HEK293 (cell line): ENCODE data around the gene PRAMEF10.
A peak's percentile ranks its signal among the peaks of the same experiment; 100 is the strongest.
"Not testable (repeated sequence)": the region's sequence is repeated elsewhere in the genome, so short reads cannot be mapped to it uniquely, and the experiment has no call there.

Experiments
- CTCF ChIA-PET: fragments of 350-600 bp; formaldehyde crosslinking; extraction: SDS; loops from one replicate; lab custom pipeline; 2021; ENCODE audit warnings: antibody characterized with exemption; lab: Yijun Ruan, JAX
- POLR2A ChIA-PET: fragments of 300-600 bp; formaldehyde crosslinking; extraction: SDS; loops from one replicate; lab custom pipeline; 2020; ENCODE audit warnings: antibody characterized with exemption, inconsistent platforms; lab: Yijun Ruan, JAX
- H3K27ac ChIP-seq: fragments of 200-500 bp; sonication (Bioruptor generic); 2 replicates; pipeline ENCODE4 v1.5.1; 2014; ENCODE audit warnings: low read depth, low read length, control low read depth, inconsistent platforms; ENCODE audit errors: extremely low read depth
- H3K36me3 ChIP-seq, 2 experiments: fragments of 200-500 bp in 1 of 2; sonication (Bioruptor generic) in 1 of 2; 1 replicate in 1 of 2; 2 replicates in 1 of 2; pipeline ENCODE4 v1.5.1; 2014 to 2017; ENCODE audit warnings: inconsistent platforms in 2 of 2, low read length in 2 of 2; ENCODE audit not compliant: control insufficient read depth in 2 of 2, insufficient read depth in 1 of 2
- H3K4me1 ChIP-seq: fragments of 200-500 bp; sonication (Bioruptor generic); 2 replicates; pipeline ENCODE4 v1.5.1; 2014; ENCODE audit warnings: mild to moderate bottlenecking, low read length, inconsistent platforms; ENCODE audit not compliant: control insufficient read depth, insufficient read depth
- H3K4me3 ChIP-seq: 2 replicates; pipeline ENCODE4 v1.5.1; 2011; ENCODE audit warnings: low read depth, mild to moderate bottlenecking, control low read depth, low read length, moderate library complexity
- H3K9me3 ChIP-seq: fragments of 200-500 bp; sonication (Bioruptor generic); 2 replicates; pipeline ENCODE4 v1.5.1; 2014; ENCODE audit warnings: low read depth, low read length, inconsistent platforms; ENCODE audit not compliant: control insufficient read depth, insufficient read depth
- GLIS1 ChIP-seq: fragments of 450-650 bp; formaldehyde crosslinking; IDR thresholded peaks from 2 replicates; pipeline ENCODE4 v1.5.1; 2016; ENCODE audit warnings: missing biosample characterization, missing genetic modification characterization
- GLIS2 ChIP-seq: fragments of 450-650 bp; formaldehyde crosslinking; IDR thresholded peaks from 2 replicates; pipeline ENCODE4 v1.5.1; 2016; ENCODE audit warnings: missing biosample characterization, missing genetic modification characterization
- MEIS1 ChIP-seq: sonication (generic); formaldehyde crosslinking; IDR thresholded peaks from 2 replicates; pipeline ENCODE4 v1.8.1; 2022; ENCODE audit warnings: missing genetic modification reagents, mild to moderate bottlenecking, borderline replicate concordance
- SALL2 ChIP-seq: fragments of 450-650 bp; formaldehyde crosslinking; IDR thresholded peaks from 2 replicates; pipeline ENCODE4 v1.5.0; 2017; ENCODE audit warnings: missing biosample characterization, mild to moderate bottlenecking, missing genetic modification characterization, borderline replicate concordance
- ZNF19 ChIP-seq: fragments of 450-650 bp; formaldehyde crosslinking; IDR thresholded peaks from 2 replicates; pipeline ENCODE4; 2016; ENCODE audit warnings: missing biosample characterization, missing genetic modification characterization, low read depth
- ZNF239 ChIP-seq: fragments of 450-650 bp; formaldehyde crosslinking; IDR thresholded peaks from 2 replicates; pipeline ENCODE4 v1.5.1; 2016; ENCODE audit warnings: missing biosample characterization, missing genetic modification characterization
- ZNF366 ChIP-seq: fragments of 450-650 bp; formaldehyde crosslinking; conservative IDR thresholded peaks from 2 replicates; pipeline ENCODE4 v1.5.1; 2016; ENCODE audit warnings: missing biosample characterization, missing genetic modification characterization
- ZNF416 ChIP-seq: fragments of 450-650 bp; formaldehyde crosslinking; IDR thresholded peaks from 2 replicates; pipeline ENCODE4 v1.5.1; 2016; ENCODE audit warnings: missing biosample characterization, missing genetic modification characterization
- ZNF544 ChIP-seq: fragments of 450-650 bp; formaldehyde crosslinking; IDR thresholded peaks from 2 replicates; pipeline ENCODE4 v1.5.0; 2017; ENCODE audit warnings: missing biosample characterization, missing genetic modification characterization
- ZNF548 ChIP-seq: fragments of 450-650 bp; formaldehyde crosslinking; IDR thresholded peaks from 2 replicates; pipeline ENCODE4 v1.5.1; 2016; ENCODE audit warnings: missing biosample characterization, missing genetic modification characterization
- ZNF571 ChIP-seq: fragments of 450-650 bp; formaldehyde crosslinking; IDR thresholded peaks from 2 replicates; pipeline ENCODE4 v1.5.0; 2017; ENCODE audit warnings: missing biosample characterization, missing genetic modification characterization
- ZNF629 ChIP-seq: fragments of 450-650 bp; formaldehyde crosslinking; IDR thresholded peaks from 2 replicates; pipeline ENCODE4 v1.5.1; 2017; ENCODE audit warnings: missing biosample characterization, missing genetic modification characterization
- TF ChIP-seq, protein P1 (sequence below): fragments of 450-650 bp; formaldehyde crosslinking; IDR thresholded peaks from 2 replicates; pipeline ENCODE4 v1.5.1; 2017; ENCODE audit warnings: missing biosample characterization, missing genetic modification characterization
- TF ChIP-seq, protein P2 (sequence below): fragments of 450-650 bp; formaldehyde crosslinking; IDR thresholded peaks from 2 replicates; pipeline ENCODE4 v1.5.1; 2016; ENCODE audit warnings: missing biosample characterization, missing genetic modification characterization, borderline replicate concordance

PRAMEF10 gene

DNA sequence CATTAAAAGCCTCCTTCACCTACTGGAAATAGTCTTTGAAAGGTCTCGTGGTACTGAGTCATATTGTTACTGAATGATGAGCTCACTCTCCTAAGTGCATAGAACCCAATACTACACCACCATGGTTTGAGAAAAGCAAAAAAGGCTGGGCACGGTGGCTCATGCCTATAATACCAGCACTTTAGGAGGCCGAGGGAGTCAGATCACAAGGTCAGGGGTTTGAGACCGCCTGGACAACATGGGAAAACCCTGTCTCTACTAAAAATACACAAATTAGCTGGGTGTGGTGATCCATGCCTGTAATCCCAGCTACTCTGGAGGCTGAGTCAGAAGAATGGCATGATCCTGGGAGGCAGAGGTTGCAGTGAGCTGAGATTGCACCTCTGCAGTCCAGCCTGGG lies 46.3 kb downstream of the PRAMEF10 start (continued):
- TF ChIP-seq GLIS1 (tag by site-specific recombination) (0 out of 2 replicates have a peak, but pooled peaks have one; percentile 8), SALL2 (tag by site-specific recombination) (no peak), ZNF629 (tag by site-specific recombination) (no peak), ZNF416 (tag by site-specific recombination) (no peak), ZNF544 (no peak), GLIS2 (tag by site-specific recombination) (no peak), ZNF571 (tag by site-specific recombination) (no peak), MEIS1 (CRISPR knock-in tag) (no peak), ZNF548 (tag by site-specific recombination) (no peak), ZNF239 (tag by site-specific recombination) (no peak), ZNF366 (tag by site-specific recombination) (peak; percentile 53), ZNF19 (tag by site-specific recombination) (no peak)
- TF ChIP-seq, protein P1, sequence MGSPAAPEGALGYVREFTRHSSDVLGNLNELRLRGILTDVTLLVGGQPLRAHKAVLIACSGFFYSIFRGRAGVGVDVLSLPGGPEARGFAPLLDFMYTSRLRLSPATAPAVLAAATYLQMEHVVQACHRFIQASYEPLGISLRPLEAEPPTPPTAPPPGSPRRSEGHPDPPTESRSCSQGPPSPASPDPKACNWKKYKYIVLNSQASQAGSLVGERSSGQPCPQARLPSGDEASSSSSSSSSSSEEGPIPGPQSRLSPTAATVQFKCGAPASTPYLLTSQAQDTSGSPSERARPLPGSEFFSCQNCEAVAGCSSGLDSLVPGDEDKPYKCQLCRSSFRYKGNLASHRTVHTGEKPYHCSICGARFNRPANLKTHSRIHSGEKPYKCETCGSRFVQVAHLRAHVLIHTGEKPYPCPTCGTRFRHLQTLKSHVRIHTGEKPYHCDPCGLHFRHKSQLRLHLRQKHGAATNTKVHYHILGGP: no peak
- TF ChIP-seq, protein P2, sequence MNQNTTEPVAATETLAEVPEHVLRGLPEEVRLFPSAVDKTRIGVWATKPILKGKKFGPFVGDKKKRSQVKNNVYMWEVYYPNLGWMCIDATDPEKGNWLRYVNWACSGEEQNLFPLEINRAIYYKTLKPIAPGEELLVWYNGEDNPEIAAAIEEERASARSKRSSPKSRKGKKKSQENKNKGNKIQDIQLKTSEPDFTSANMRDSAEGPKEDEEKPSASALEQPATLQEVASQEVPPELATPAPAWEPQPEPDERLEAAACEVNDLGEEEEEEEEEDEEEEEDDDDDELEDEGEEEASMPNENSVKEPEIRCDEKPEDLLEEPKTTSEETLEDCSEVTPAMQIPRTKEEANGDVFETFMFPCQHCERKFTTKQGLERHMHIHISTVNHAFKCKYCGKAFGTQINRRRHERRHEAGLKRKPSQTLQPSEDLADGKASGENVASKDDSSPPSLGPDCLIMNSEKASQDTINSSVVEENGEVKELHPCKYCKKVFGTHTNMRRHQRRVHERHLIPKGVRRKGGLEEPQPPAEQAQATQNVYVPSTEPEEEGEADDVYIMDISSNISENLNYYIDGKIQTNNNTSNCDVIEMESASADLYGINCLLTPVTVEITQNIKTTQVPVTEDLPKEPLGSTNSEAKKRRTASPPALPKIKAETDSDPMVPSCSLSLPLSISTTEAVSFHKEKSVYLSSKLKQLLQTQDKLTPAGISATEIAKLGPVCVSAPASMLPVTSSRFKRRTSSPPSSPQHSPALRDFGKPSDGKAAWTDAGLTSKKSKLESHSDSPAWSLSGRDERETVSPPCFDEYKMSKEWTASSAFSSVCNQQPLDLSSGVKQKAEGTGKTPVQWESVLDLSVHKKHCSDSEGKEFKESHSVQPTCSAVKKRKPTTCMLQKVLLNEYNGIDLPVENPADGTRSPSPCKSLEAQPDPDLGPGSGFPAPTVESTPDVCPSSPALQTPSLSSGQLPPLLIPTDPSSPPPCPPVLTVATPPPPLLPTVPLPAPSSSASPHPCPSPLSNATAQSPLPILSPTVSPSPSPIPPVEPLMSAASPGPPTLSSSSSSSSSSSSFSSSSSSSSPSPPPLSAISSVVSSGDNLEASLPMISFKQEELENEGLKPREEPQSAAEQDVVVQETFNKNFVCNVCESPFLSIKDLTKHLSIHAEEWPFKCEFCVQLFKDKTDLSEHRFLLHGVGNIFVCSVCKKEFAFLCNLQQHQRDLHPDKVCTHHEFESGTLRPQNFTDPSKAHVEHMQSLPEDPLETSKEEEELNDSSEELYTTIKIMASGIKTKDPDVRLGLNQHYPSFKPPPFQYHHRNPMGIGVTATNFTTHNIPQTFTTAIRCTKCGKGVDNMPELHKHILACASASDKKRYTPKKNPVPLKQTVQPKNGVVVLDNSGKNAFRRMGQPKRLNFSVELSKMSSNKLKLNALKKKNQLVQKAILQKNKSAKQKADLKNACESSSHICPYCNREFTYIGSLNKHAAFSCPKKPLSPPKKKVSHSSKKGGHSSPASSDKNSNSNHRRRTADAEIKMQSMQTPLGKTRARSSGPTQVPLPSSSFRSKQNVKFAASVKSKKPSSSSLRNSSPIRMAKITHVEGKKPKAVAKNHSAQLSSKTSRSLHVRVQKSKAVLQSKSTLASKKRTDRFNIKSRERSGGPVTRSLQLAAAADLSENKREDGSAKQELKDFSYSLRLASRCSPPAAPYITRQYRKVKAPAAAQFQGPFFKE: no peak

DNA sequence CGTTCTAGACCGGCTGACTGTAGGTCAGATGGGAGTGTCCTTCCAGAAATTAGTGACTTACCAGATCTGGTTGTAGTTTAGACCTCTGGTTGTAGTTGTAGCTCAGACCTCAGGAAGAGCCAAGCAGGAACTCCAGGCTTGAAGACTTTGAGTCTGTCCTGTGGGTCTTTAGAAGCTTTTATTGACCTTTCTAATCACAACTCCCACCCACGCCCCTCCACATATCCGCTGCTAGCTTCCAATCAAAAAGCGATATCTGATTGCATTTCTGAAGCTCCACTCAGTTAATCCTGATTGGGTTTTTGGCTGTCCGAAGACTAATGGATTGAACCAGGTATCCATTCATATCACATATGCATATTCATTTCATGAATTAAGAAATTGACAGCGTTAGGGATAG lies 49.5 kb downstream of the PRAMEF10 start, which contains the start of gene HNRNPCL1:
TSS of gene HNRNPCL1 (minus strand) at position 101 of the 400 bp plus-strand sequence. CDS start 431 bp downstream, outside the sequence.
- H3K4me3 ChIP-seq, H3K27ac ChIP-seq, POLR2A ChIA-PET, CTCF ChIA-PET, H3K36me3 ChIP-seq, H3K9me3 ChIP-seq, H3K4me1 ChIP-seq: not testable (repeated sequence)
